GM20000 (cell line): ENCODE measurements around the gene TBX2.
"Not testable (repeated sequence)": the region's sequence is repeated elsewhere in the genome, so short reads cannot be mapped to it uniquely, and the experiment has no call there.

Experiments used
- DNase-seq: peaks from one replicate; pipeline ENCODE4 v3.0.0; 2012; ENCODE audit warnings: low spot score
- TF ChIP-seq, protein P1 (sequence below): IDR thresholded peaks from 2 replicates; pipeline ENCODE4 v1.5.1; 2012; ENCODE audit warnings: mild to moderate bottlenecking, control low read depth; ENCODE audit errors: extremely low read depth, missing control alignments

The TBX2 gene

GRCh38 chr17:61426482-61427304, 27.1 kb downstream of the TBX2 start:
- TF ChIP-seq, protein P1, sequence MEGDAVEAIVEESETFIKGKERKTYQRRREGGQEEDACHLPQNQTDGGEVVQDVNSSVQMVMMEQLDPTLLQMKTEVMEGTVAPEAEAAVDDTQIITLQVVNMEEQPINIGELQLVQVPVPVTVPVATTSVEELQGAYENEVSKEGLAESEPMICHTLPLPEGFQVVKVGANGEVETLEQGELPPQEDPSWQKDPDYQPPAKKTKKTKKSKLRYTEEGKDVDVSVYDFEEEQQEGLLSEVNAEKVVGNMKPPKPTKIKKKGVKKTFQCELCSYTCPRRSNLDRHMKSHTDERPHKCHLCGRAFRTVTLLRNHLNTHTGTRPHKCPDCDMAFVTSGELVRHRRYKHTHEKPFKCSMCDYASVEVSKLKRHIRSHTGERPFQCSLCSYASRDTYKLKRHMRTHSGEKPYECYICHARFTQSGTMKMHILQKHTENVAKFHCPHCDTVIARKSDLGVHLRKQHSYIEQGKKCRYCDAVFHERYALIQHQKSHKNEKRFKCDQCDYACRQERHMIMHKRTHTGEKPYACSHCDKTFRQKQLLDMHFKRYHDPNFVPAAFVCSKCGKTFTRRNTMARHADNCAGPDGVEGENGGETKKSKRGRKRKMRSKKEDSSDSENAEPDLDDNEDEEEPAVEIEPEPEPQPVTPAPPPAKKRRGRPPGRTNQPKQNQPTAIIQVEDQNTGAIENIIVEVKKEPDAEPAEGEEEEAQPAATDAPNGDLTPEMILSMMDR = no peak
- DNase-seq = no peak

DNA sequence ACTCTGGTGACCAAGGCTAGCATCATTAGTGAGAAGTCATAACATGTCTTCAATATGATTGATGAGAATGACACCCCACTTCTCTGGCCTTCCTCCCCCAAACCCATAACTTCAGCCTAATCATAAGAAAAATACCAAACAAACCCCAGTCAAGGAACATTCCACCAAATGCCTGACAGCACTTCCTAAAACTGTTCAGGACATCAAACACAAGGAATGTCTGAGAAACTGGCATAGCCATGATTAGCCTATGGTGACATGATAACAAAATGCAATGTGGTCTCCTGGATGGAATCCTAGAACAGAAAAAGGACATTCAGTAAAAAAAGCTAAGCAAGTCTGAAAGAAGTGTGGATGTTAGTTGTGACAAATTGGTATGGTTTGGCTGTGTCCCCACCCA, 27.9 kb downstream of the TBX2 start:
- TF ChIP-seq, protein P1 = no peak
- no peak for DNase-seq

DNA sequence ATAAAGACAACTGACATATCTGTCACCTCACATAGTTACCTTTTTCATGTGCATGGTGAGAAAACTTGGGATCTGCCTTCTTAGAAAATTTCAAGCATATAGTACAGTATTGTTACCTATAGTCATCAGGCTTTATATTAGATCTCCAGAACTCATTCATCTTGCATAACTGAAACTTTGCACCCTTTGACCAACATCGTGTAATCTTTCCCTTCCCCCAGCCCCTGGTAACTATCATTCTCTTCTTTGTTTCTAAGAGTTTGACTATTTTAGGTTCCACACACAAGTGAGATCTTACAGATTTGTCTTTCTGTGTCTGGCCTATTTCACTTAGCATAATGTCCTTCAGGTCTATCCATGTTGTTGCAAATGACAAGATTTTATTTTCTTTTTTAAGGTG, 29.6 kb downstream of the TBX2 start:
- no peak for DNase-seq
- TF ChIP-seq, protein P1 = no peak

GRCh38 chr17:61429831-61430230, 30.2 kb downstream of the TBX2 start:
- DNase-seq = not testable (repeated sequence)

DNA sequence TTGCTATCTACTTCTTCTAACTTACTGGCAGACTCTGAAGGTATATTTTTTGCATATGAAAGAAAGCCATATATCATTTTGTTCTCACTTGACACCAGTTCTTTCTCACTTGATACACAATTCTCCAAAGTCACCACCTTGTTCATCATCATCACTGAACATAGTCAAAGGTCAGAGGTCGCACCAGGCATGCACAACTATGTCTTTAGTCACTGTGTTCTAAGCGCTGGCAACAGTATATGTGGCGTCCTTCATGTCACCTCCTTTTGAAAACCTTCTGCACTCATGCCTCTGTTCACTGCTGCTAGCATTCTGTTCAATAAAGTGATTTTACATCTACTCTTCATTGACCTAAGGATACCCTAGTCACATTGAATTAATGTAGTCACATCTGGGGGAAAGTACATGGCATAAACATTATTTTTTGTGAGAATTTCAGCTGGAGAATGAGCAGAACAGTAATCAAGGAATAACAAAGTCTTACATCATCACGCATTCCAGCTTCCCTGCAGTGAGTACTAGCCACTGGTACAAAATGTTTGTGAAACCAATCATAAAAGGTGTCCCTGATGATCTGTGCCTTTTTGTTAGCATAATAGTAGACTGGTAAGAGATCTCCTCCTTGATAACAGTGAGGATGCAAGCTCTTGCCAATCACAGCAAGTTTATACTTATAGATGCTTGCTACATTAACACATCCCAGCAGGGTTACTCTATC, 32.1 kb downstream of the TBX2 start:
- TF ChIP-seq, protein P1 = no peak
- DNase-seq = no peak

- TF ChIP-seq, protein P1 = no peak
- no peak for DNase-seq
Measured at GRCh38 chr17:61436273-61436672, 36.6 kb downstream of the TBX2 start.

- DNase-seq = no peak
- TF ChIP-seq, protein P1 = no peak
Measured at GRCh38 chr17:61436995-61437704, 37.5 kb downstream of the TBX2 start.
